ENCODE data around the gene AOAH. TPM values are rescaled to one million over a fixed set of nuclear protein-coding genes. Genes with fewer than 3 reads are reported as not detected.

Gene AOAH
- total and polyA plus RNA-seq, 2 of the 13 experiments (the other 11 are each of a cell fraction or from before 2014, with no cell fraction given) = not detected

GRCh38 chr7:36607721-36608095 is 116.6 kb downstream of the AOAH start (continued):
- TF ChIP-seq ZBTB40 (IDR thresholded peaks at IDR 0.05) (no peak), ZBTB40 (CRISPR knock-in tag; IDR thresholded peaks at IDR 0.05) (no peak), DMAP1 (CRISPR knock-in tag; IDR thresholded peaks at IDR 0.05) (no peak), ZNF570 (CRISPR knock-in tag; IDR thresholded peaks at IDR 0.05; ENCODE audit: borderline replicate concordance) (no peak), E2F2 (CRISPR knock-in tag; IDR thresholded peaks at IDR 0.05; ENCODE audit: borderline replicate concordance) (no peak), ZNF256 (CRISPR knock-in tag; conservative IDR thresholded peaks at IDR 0.05) (no peak)

Data from HepG2 (cell line).